Measurements from ENCODE around the gene SDHA.
"Not testable (repeated sequence)": the region's sequence is repeated elsewhere in the genome, so short reads cannot be mapped to it uniquely, and the experiment has no call there.

The SDHA gene

DNA sequence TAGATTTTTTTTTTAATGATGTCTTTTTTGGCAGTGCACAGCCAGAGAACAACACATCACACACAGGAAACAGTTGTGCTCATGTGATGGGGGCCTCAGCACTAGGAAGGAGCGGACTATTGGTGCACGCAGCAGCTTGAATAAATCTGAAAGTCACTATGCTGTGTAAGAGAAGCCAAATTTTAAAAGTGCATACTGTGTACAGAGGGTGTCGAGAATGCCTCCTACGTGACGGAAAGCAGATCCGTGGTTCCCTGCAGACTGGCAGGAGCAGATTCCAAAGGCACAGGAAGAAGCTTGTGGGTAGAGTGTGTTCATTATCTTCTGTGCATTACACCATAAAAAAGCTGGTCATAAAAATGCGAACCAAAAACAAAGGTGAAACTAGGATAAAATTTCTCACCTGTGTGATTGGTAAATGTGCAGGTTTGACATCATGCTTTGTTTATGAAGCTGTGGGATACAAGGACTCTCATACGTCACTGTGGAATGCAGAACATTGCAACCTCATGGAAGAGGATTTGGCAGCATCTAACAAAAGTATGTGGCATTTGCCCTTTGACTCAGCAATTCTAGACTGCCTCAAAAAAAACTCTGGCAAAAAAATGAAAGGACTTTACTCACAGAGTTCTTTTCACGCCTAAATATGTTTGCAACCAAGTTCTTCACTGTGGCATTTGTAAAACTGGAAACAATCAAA, 45.3 kb downstream of the SDHA start:
- not testable (repeated sequence) for DNase-seq

DNA sequence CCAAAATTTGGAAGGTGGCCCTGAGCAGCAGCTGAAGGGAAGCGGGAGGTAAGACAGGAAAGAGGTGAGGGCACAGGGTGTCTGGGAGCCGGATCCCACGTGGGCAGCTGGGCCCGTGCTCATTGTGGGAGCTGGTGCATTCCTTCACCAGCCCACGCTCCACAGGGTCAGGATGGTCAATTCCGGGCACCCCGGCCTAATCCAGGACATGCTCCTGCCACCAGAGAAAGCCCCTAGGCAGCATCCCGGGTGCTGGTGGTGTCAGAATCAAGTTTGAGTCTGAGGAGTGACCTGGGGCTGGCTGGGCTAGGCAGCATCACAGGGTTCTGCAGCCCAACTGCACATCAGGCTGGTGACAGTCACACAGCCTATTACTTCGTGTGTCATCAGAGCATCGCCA, 46.2 kb downstream of the SDHA start:
- DNase-seq: no peak

DNA sequence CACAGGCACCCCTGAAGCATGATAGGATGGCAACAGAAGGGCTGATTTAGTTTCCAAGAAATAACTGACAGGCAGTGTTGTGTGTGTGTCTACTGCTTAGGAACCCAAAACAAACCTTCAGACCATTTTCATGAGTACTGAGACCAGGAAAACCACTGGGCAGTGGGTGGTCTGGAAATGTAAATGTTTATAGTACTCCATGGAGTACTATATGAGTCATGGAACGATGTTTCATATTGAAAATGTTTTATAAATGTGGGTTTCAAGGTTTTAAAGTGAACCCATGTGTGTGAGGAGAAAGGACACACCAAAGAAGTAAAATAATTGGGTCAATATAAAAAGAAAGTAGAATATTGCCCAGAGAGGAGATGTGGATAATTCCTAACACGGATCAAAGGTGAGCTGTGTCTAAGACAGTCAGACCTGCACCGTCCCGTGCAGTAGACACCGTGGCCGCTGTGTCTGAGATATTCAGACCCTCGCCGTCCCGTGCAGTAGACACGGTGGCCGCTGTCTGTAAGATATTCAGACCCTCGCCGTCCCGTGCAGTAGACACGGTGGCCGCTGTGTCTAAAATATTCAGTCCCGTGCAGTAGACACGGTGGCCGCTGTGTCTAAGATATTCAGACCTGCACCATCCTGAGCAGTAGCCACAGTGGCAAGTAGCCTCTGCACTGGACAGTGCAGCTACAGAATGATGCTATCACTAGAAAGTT, 48.3 kb downstream of the SDHA start:
- not testable (repeated sequence) for DNase-seq

DNA sequence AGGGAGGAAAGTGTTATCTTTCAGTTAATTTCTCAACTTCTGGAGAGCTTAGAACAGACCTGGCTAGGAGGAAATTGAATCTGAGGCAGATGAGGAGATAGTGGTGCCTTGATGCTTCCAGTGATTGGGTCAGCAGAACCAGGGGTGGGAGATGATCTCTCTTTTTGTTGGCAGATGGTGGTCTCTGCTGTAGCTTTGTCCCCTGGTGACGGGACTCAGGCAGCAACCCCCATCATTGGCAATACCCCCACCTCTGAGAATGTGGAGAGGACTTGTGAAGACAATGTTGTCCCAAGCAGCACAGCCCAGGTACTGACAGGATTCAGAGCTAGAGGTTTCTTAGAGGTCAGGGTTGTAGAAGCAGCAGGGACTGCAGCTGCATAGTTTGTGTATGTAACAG, 49.6 kb downstream of the SDHA start:
- no peak for DNase-seq

DNA sequence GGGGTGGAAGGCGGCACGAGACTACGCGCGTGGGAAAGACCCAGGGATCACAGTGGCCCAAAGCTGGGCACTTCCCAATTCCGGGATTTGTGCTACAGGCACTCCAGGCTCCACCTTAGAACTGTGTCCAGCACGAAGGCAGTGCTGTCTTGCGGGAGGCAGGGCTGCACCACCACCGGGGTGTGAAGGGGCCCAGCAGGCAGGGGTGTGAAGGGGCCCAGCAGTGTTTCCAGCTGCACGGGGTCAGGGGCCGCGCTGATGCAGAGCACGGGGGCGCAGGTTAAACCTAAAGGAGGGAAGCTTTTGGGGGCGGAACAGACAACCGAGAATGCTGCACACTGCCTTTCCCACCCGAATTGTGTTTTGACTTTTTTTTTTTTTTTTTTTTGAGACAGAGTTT, 52.2 kb downstream of the SDHA start:
- no peak for DNase-seq

DNA sequence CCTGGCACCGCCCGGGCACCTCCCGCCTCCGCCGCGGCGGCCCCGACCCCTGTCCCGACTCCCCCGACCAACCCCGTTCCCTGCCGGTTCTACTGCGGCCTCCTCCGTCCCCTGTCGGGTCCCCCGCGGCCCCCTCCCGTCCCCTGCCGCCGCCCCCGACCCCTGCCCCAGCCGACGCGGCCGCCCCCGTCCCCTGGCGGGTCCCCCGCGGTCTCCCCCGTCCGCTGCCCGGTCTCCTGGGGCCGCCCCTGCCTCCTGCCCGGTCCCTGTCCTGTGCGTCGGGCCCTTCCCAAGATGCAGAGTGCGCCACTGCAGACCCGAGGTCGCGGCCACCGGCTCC, 53.7 kb downstream of the SDHA start:
- DNase-seq: not testable (repeated sequence)

DNA sequence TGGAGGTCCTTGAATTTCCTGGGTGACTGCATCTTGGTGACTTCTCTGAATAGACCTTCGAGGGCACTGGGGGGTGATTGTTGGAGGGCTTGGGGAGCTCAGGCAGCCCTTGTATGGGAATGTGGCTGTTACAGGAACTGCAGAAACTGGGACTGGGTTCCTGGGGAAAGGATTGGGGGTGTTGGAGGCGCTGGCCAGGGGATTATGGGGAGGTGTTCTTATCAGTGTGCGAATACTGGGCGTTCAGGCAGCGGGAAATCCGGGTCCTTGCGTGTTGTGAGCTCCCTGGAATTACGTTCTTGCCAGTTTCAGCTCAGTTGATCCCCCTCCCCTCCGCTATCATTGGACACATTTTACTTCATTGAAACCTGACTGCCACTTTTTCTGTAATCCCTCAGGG, 55.0 kb downstream of the SDHA start:
- DNase-seq: not testable (repeated sequence)

DNA sequence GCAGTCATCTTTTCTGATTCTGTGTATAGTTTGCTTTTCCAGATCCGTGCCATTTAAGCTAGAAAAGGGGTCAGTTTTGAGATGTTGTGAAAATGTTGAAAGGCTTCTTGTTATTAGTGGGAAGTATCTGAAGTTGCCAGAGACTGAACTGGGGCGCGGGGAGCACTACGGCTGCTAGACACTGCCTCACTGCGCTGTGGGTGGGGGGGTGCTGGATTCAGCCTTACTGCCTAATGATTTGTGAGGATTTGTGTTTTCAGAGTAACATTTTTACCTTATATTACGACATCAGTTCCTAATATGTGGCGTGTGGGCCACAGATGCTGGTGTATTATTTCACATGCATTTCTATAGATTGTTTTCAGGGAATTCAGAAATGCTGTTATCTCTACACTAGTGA, 55.4 kb downstream of the SDHA start:
- not testable (repeated sequence) for DNase-seq

DNA sequence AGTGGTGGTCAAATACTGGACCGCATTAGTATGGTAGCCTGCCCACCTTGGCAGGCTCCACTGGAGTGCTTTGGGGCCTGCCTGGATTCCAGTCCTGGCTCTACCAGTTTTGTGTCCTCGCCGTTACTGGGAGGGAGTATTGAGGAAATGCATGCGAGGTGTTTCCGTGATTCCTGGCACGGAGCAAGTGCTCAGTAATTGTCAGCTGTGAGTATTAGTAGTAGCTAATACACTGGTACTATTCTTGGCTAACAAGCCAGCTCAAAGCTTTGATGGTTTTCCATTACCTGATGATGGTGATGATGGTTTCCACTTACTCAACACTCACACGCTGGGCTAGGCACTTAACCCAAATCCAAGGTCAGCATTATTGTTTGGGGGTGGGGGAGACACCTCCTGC, 56.2 kb downstream of the SDHA start:
- DNase-seq: not testable (repeated sequence)

DNA sequence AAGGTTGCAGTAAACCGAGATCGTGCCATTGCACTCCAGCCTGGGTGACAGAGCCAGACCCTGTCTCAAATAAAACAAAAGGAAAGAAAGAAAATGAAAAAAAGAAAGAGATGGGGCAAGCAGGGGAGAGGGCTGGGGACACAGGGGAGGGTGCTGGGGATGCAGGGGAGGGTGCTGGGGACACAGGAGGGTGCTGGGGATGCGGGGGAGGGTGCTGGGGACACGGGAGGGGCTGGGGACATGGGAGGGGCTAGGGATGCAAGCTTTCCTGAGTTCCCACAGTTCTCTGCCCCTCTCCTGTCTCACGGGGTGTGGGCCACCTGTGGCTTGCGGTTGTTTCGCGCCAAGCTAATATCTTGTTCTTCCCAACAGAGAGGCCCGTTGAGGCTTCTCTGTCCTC, 60.5 kb downstream of the SDHA start:
- DNase-seq: no peak

DNA sequence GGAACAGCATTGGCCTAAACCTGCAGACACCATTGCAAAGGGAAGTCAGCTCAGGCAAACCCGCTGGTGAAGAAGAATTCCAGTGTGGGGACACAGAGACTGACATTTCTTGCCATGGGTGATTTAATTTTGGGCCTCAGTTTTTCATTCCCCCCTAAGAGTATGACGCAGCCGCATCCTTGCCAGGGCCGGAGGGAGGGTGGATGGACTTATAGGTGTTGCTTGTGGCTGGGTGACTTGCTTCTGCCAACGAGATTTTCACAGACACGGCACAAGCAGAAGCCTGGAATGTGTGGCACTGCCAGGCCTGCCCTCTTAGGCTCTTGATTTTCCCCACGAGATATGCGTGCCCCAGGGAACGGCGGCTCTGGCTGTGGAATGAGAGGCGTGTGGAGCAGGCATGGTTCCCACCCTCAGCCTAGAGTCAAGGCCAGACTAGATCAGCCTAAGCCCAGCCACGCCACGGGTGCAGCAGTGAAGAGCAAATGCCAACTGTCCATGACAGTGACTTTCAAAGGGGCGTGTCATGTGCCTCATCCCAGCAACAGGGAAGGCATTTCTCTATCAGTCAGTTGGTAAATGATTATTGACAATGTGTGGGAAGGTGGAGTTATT, 61.0 kb downstream of the SDHA start:
- DNase-seq: not testable (repeated sequence)

DNA sequence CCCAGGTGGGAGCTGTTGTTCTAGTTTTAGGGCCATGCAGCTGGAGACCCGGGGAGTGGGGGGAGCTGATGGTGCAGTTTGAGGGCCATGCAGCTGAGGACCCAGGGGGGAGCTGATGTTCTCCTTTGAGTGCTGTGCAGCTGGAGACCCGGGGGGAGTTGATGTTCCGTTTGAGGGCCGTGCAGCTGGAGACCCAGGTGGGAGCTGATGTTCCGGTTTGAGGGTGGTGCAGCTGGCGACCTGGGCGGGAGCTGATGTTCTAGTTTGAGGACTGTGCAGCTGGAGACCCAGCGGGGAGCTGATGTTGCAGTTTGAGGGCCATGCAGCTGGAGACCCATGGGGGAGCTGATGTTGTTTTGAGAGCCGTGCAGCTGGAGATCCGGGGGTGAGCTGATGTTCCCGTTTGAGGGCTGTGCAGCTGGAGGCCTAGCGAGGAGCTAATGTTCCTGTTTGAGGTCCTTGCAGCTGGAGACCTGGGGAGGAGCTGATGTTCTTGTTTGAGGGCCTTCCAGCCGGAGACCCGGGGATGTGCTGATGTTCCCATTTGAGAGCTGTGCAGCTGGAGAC, 68.0 kb downstream of the SDHA start:
- no peak for DNase-seq

DNA sequence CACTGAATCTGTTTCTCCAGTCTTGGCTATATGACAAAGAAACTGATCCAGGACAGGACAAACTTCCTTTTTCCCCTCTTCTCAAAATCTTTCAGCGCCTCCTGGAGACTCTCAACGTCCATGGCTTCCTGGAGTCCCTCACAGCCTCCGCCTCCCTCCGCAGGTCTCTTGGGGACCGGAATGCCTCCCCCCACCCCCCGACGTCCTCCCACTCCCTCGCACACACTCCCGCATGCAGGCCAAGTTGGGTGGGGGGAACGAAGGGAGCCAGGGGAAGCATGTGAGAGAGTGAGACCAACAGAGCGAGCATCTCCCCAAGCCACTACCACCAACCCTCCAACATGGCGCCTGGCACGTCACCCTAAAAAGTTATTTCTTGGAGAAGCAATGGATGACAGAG, 72.1 kb downstream of the SDHA start:
- DNase-seq: not testable (repeated sequence)

DNA sequence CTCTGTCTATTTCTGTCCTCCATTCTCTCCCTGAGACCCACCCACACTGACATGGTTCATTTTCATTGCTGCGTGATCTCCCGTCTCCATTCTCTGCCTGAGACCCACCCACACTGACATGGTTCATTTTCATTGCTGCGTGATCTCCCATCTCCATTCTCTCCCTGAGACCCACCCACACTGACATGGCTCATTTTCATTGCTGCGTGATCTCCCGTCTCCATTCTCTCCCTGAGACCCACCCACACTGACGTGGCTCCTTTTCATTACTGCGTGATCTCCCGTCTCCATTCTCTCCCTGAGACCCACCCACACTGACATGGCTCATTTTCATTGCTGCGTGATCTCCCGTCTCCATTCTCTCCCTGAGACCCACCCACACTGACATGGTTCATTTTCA, 73.2 kb downstream of the SDHA start:
- DNase-seq: not testable (repeated sequence)

DNA sequence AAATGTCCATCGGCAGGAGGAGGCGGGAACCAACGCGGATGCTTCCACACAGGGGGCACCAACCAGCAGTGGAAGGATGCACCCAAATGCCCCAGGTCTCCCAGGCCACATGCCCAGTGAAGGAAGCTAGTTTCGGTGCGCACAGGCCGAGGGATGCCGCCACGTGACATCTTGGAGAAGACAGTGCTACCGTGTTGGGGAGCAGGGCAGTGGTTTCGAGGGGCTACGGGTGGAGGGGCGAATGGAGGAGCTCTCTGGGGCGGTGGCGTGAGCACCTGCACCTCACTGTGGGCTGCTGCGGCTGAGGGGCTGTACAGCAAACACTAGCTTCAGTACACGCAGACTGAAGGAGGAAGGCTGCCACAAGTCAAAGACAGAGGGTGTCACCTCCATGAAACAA, 76.7 kb downstream of the SDHA start:
- not testable (repeated sequence) for DNase-seq

DNA sequence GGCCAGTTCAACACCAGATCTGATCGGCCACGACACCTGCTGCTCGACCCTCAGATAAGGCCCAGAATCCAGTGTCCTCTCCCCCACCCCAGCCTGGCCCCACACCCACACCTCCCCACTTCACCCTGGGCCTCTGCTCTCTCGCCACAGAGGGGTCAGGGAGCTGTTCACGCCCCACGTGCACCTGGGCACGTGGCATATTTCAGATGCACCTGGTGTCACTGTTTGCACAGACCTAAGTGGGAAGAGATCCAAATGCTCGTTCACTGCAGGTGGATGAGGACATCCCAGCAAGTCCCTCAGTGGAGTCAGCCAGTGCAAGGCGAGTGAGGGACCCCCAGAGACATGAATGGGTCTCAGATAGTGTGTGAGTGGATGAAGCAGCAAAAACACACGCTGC, 78.1 kb downstream of the SDHA start:
- not testable (repeated sequence) for DNase-seq

DNA sequence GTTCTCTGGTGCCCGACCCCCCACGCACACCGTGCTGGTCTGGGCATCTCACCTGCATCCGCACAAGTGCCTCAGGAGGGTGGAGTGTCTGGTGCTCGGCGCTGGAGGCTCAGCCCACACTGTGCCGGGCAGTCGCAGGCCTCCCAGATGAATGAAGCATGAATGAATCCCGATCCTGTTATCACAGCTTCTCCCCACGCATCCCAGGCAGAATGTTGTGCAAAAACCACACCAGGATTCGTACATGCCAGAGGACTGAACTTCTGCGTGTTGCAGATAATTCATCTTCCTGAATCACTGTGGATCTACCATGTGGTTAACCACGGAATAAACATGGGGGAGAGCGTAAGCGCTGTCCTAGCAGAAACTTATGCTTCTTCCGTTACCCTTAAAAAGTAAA, 78.8 kb downstream of the SDHA start:
- DNase-seq: not testable (repeated sequence)

DNA sequence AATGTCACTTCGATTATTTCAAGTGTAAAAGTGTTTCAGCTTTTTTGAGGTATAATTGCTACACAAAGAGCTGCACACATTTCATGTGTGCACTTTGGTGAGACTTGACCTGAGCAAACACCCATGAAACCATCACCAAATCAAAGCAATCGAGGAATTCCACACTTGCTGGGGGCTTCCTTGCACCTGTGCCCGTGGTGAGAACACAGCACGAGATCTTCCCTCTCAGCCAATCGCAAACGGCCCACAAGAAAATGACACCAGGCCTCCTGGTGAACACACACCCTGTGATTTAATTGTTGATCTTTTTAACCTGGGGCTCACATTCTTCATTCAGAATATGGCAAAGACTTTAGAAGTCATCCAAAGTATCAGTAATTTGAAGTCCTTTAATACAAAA, 79.3 kb downstream of the SDHA start:
- not testable (repeated sequence) for DNase-seq

DNA sequence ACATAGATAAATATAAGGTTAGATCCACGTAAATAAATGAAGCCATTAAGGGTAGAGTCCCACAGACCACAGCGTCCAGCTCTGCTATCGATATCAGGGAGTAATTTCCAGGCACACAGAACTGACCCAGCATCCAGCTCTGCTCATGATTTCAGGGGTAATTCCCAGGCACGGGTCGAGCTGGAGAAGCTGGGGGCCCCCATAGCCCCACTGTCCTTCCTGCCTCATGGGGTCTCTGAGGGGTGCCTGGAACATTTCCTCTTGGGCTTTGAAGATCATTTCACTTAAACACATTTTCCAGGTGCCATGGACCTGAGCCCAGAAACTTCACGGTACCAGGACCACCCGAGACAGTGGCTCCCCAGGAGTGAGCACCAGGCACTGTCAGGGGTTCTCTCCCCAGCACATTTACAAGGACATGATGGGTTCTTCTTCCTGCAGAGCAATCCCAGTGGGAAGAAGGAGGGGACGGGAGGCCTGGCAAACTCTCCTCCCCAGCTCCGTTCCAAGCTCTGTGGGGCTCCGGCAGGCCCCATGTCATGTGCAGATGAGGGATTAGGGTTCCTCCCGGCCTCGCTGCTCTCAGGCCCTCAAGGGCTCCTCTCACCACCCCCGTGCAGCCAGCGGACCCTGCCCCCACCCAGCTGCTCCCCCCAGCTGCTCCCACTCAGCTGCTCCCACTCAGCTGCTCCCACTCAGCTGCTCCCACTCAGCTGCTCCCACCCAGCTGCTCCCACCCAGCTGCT, 80.0 kb downstream of the SDHA start:
- DNase-seq: not testable (repeated sequence)

DNA sequence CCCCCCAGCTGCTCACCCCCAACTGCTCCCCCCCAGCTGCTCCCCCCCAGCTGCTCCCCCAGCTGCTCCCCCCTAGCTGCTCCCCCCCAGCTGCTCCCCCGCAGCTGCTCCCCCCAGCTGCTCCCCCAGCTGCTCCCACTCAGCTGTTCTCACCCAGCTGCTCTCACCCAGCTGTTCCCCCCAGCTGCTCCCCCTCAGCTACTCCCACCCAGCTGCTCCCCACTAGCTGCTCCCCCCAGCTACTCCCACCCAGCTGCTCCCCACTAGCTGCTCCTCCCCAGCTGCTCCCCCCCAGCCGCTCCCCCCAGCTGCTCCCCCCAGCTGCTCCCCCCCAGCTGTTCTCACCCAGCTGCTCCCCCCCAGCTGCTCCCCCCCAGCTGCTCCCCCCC, 80.6 kb downstream of the SDHA start:
- DNase-seq: no peak

DNA sequence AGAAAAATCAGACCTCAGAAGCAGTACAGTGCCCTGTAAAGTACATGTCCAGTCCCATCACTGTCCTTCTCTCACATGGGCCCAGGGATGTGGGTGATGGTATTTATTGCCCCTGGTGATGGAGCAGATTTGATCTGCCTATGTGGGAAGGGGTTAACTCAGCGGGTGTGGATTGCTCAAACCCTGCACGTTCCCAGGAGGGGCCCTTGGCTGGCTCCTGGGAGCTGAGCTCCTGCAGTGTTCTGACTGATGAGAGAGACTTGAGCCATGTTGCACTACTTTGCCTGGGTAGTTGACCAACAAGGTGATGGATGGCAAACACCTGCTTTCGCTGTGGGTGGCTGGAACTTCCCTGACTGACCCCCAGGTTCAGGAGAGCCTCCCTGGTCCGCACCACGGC, 81.8 kb downstream of the SDHA start:
- not testable (repeated sequence) for DNase-seq

DNA sequence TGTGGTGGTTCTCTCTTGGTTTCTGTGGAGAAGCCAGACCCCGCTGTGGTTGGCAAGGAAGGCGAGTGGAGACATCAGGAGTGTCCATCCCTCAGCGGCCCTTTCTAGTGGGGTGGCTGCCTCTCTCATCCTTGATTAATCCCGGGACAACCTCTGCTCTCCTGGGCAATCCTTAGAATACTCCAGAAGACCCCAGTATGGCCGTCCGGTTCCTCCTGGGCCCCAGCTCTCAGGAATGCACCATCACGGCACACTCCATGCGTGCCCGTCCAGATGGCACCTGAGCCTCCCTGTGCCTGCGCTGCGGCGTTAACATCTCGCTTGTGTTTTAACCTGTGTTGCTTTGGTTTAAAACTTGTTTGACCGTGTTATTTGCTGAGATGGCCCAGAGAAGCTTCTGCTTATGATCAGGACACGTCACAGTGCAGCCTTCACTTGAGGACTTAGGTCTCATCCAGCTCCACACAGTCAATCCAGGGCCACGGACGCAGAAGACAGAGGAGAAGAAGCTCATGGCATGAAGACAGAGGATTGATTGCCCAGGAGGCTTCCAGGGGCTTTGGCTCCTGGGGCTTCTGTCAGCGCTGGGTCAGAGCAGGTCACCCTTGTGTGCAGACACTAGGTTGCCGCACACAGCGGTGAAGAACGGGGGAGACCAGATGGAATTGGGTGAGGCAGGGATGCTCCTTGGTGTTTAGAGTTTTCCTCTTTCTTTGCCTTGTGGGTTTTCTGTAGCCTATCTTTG, 82.7 kb downstream of the SDHA start:
- DNase-seq: not testable (repeated sequence)
